Fibroblast of lung (primary cell): ENCODE results near the gene CCNF.

Source experiments
- EZH2 ChIP-seq: IDR thresholded peaks from 2 replicates; pipeline ENCODE4 v1.5.1; 2012; ENCODE audit warnings: low read length, control low read depth, mild to moderate bottlenecking; ENCODE audit errors: missing control alignments
- TF ChIP-seq, protein P1 (sequence below), 2 donors: IDR thresholded peaks in 1 of 2; conservative IDR thresholded peaks in 1 of 2; 1 replicate in 1 of 2; 2 replicates in 1 of 2; pipeline ENCODE4 v1.5.1; 2011 to 2012; ENCODE audit warnings: low read length in 2 of 2, control low read depth in 1 of 2, inconsistent platforms in 1 of 2, low read depth in 1 of 2, mild to moderate bottlenecking in 1 of 2

GRCh38 chr16:2482249-2482648, 53.0 kb downstream of the CCNF start:
- TF ChIP-seq, protein P1, sequence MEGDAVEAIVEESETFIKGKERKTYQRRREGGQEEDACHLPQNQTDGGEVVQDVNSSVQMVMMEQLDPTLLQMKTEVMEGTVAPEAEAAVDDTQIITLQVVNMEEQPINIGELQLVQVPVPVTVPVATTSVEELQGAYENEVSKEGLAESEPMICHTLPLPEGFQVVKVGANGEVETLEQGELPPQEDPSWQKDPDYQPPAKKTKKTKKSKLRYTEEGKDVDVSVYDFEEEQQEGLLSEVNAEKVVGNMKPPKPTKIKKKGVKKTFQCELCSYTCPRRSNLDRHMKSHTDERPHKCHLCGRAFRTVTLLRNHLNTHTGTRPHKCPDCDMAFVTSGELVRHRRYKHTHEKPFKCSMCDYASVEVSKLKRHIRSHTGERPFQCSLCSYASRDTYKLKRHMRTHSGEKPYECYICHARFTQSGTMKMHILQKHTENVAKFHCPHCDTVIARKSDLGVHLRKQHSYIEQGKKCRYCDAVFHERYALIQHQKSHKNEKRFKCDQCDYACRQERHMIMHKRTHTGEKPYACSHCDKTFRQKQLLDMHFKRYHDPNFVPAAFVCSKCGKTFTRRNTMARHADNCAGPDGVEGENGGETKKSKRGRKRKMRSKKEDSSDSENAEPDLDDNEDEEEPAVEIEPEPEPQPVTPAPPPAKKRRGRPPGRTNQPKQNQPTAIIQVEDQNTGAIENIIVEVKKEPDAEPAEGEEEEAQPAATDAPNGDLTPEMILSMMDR (conservative IDR thresholded peaks at IDR 0.05 in 1 of 2, IDR thresholded peaks at IDR 0.05 in 1 of 2; ENCODE audit: low read depth in 1 of 2, low read length in 2 of 2) = no peak
- TF ChIP-seq EZH2 = no peak
